Astrocyte (in vitro differentiated cells and primary cell): Measurements from ENCODE around the gene NT5E.

Experiments used
- EZH2 ChIP-seq: IDR thresholded peaks from 2 replicates; pipeline ENCODE4 v1.6.1; 2012; ENCODE audit warnings: mild to moderate bottlenecking, low read length, inconsistent platforms; ENCODE audit not compliant: insufficient read depth
- TF ChIP-seq, protein P1 (sequence below): IDR thresholded peaks from 2 replicates; pipeline ENCODE4 v1.5.1; 2011; ENCODE audit warnings: low read depth, mild to moderate bottlenecking, inconsistent platforms, low read length, moderate library complexity; ENCODE audit not compliant: insufficient read depth

DNA sequence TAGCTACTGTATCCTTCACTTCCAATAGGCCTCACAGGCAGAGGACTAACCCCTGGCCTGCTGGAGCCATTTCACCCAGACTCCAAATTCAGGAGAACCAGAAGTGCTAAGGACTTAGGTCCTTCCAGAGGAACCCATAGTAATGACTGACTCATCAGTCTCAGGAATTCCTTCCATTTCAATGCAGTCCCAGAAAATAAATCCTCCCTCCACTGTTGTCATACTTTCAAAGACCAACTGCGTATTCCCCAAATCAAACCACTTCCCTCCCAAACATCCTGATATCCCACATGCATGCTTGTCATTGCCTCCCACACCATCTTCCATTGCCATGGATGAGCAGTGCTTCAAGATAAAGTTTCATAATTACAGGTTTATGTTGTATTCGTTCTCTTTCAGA is 31.8 kb upstream of the NT5E start:
- TF ChIP-seq, protein P1, sequence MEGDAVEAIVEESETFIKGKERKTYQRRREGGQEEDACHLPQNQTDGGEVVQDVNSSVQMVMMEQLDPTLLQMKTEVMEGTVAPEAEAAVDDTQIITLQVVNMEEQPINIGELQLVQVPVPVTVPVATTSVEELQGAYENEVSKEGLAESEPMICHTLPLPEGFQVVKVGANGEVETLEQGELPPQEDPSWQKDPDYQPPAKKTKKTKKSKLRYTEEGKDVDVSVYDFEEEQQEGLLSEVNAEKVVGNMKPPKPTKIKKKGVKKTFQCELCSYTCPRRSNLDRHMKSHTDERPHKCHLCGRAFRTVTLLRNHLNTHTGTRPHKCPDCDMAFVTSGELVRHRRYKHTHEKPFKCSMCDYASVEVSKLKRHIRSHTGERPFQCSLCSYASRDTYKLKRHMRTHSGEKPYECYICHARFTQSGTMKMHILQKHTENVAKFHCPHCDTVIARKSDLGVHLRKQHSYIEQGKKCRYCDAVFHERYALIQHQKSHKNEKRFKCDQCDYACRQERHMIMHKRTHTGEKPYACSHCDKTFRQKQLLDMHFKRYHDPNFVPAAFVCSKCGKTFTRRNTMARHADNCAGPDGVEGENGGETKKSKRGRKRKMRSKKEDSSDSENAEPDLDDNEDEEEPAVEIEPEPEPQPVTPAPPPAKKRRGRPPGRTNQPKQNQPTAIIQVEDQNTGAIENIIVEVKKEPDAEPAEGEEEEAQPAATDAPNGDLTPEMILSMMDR, result no peak
- no peak for TF ChIP-seq EZH2
